Measurements from ENCODE around the gene DHFR2.
"Not testable (repeated sequence)": the region's sequence is repeated elsewhere in the genome, so short reads cannot be mapped to it uniquely, and the experiment has no call there.

DHFR2 gene

DNA sequence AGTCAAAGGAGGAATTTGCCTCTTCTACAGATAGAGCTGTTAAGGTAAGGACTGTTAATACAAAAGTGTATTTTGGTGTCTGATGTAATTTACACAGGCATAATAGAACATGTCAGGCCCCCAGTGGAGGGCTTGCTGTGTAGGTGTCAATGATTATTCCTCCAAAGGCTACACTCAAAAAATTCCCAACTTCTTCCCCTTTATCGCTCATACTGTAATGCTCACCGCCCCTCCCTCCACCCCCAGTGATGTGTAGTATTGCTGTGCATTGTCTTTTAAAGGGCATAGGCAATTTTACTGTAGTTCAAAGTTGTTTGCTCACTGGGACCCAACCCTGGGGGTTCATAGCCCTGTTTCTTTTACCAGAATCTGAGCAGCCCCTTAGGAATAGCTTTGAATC is 32.4 kb upstream of the DHFR2 start:
- no peak overlapping the region for H3K4me3 ChIP-seq (ENCODE audit: low read depth, low read length)
- TF ChIP-seq, protein P1, sequence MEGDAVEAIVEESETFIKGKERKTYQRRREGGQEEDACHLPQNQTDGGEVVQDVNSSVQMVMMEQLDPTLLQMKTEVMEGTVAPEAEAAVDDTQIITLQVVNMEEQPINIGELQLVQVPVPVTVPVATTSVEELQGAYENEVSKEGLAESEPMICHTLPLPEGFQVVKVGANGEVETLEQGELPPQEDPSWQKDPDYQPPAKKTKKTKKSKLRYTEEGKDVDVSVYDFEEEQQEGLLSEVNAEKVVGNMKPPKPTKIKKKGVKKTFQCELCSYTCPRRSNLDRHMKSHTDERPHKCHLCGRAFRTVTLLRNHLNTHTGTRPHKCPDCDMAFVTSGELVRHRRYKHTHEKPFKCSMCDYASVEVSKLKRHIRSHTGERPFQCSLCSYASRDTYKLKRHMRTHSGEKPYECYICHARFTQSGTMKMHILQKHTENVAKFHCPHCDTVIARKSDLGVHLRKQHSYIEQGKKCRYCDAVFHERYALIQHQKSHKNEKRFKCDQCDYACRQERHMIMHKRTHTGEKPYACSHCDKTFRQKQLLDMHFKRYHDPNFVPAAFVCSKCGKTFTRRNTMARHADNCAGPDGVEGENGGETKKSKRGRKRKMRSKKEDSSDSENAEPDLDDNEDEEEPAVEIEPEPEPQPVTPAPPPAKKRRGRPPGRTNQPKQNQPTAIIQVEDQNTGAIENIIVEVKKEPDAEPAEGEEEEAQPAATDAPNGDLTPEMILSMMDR (IDR thresholded peaks at IDR 0.05; ENCODE audit: borderline replicate concordance, insufficient read depth, low read depth, low read length): no peak

GRCh38 chr3:94093151-94093550 is 30.4 kb upstream of the DHFR2 start:
- H3K4me3 ChIP-seq (ENCODE audit: low read depth, low read length): no peak overlapping the region
- TF ChIP-seq, protein P1 (IDR thresholded peaks at IDR 0.05; ENCODE audit: borderline replicate concordance, insufficient read depth, low read depth, low read length): no peak

GRCh38 chr3:94092086-94092485 is 29.4 kb upstream of the DHFR2 start:
- TF ChIP-seq, protein P1 (IDR thresholded peaks at IDR 0.05; ENCODE audit: borderline replicate concordance, insufficient read depth, low read depth, low read length): no peak
- H3K4me3 ChIP-seq (ENCODE audit: low read depth, low read length): no peak overlapping the region

DNA sequence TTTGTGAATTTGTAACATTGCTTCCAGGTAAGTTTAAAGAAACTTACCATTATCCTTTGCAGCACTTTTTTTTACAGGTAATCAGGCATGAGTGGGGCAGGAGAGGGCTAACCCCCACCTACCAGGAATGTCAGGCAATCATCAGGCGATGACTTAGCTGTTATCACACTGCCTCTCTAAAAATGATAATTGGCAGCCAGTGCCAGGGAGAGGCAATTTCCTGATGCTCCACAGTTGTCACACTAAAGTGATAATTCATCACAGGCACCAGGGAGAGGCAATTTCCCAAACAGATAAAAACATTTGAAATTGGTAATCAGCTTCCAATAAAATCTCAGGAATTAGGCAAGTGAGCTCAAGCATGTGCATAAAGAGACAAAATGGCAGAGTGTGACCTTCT is 26.4 kb upstream of the DHFR2 start:
- H3K4me3 ChIP-seq (ENCODE audit: low read depth, low read length): no peak overlapping the region
- TF ChIP-seq, protein P1 (IDR thresholded peaks at IDR 0.05; ENCODE audit: borderline replicate concordance, insufficient read depth, low read depth, low read length): no peak

- H3K4me3 ChIP-seq (ENCODE audit: low read depth, low read length): no peak overlapping the region
- TF ChIP-seq, protein P1 (IDR thresholded peaks at IDR 0.05; ENCODE audit: borderline replicate concordance, insufficient read depth, low read depth, low read length): no peak
Observed at GRCh38 chr3:94083261-94083660, 20.5 kb upstream of the DHFR2 start.

GRCh38 chr3:94082391-94082937 is 19.7 kb upstream of the DHFR2 start:
- H3K4me3 ChIP-seq (ENCODE audit: low read depth, low read length): no peak overlapping the region
- TF ChIP-seq, protein P1 (IDR thresholded peaks at IDR 0.05; ENCODE audit: borderline replicate concordance, insufficient read depth, low read depth, low read length): no peak

DNA sequence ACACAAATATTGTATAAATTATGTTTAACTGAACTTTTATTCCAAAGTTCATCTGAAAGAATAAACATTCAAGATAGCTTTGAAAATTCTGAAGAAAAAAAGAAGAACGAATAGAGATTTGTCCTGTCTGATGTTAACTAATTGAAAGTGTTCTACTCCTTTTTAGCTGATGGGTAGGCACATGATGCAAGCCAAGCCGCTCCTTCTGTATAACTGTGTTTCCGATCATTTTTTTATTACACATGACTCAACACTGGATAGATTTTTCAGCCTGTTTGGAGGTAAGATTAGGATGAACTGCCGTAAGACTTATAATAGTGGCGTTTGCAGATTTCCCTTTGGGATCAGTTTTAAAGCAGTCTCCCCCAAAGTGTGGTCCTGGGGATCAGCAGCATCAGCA is 19.2 kb upstream of the DHFR2 start:
- H3K4me3 ChIP-seq (ENCODE audit: low read depth, low read length): no peak overlapping the region
- TF ChIP-seq, protein P1 (IDR thresholded peaks at IDR 0.05; ENCODE audit: borderline replicate concordance, insufficient read depth, low read depth, low read length): no peak

DNA sequence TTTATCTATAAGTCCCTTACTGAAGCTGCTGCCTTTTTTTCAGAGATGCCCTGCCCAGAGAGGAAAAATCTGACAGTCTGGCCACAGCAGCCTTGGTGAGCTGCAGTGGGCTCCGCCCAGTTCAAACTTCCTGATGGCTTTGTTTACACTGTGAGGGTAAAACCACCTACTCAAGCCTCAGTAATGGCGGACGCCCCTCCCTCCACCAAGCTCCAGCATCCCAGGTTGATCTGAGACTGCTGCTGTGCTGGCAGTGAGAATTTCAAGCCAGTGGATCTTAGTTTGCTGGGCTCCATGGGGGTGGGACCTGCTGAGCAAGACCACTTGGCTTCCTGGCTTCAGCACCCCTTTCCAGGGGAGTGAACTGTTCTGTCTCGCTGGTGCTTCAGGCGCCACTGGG is 17.8 kb upstream of the DHFR2 start:
- not testable (repeated sequence) for H3K4me3 ChIP-seq (ENCODE audit: low read depth, low read length)

Data from GM12875 (cell line).